HL-60 (cell line): ENCODE measurements around the gene HMG20A.

Experiments
- DNase-seq, 2 experiments: peaks; one replicate each; pipeline ENCODE4 v3.0.0-alpha.2; 2010 to 2020; ENCODE audit warnings: low read depth in 1 of 2, low spot score in 1 of 2
- H3K27ac ChIP-seq: fragments of 250-450 bp; sonication (Bioruptor Pico); replicated peaks from 2 replicates; pipeline ENCODE4 v1.5.1; 2020; ENCODE audit warnings: mild to moderate bottlenecking, moderate library complexity
- H3K27me3 ChIP-seq: fragments of 250-450 bp; sonication (Bioruptor Pico); 2 replicates; pipeline ENCODE4 v1.5.1; 2021; ENCODE audit warnings: mild to moderate bottlenecking, moderate library complexity; ENCODE audit not compliant: insufficient read depth, poor library complexity, severe bottlenecking
- H3K4me3 ChIP-seq: replicated peaks from 2 replicates; pipeline ENCODE4 v1.5.1; 2011; ENCODE audit warnings: mild to moderate bottlenecking, control low read depth, low read length; ENCODE audit not compliant: insufficient read depth
- CTCF ChIP-seq: IDR thresholded peaks from one replicate; pipeline ENCODE4 v1.5.1; 2011; ENCODE audit warnings: low read length, control low read depth, inconsistent platforms; ENCODE audit not compliant: insufficient read depth
- GABPA ChIP-seq: IDR thresholded peaks from 2 replicates; pipeline ENCODE4 v1.6.1; 2012; ENCODE audit warnings: low read depth
- POLR2AphosphoS5 ChIP-seq: IDR thresholded peaks from 2 replicates; pipeline ENCODE4 v1.6.1; 2012; ENCODE audit warnings: low read depth
- REST ChIP-seq: IDR thresholded peaks from 2 replicates; pipeline ENCODE4 v1.6.1; 2012; ENCODE audit warnings: low read depth; ENCODE audit not compliant: insufficient replicate concordance
- SPI1 ChIP-seq: IDR thresholded peaks from 2 replicates; pipeline ENCODE4 v1.6.1; 2012; ENCODE audit warnings: low read depth, mild to moderate bottlenecking, borderline replicate concordance

Gene HMG20A

DNA sequence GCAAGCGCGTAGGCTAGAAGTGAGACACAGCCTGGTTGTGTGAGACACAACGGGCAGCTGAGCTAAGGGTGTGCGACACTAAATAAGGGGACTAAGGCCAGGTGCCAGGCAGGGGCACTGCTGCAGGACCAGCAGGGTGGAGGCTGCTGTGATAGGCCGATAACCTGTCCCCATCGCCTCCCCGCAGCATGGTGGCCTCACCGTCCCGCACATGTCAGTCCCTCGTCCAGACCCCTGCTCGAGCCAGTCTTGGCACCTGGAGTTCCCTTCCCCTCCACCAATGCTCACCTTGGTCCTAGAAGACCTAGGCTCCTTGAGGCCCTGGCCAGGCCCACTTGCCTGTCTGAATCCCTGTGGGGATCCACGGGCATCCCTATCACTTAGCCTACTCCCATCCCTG is 96.1 kb downstream of the HMG20A start:
- no peak for DNase-seq
- TF ChIP-seq GABPA (no peak), SPI1 (no peak), CTCF (no peak), REST (no peak), POLR2AphosphoS5 (no peak)
- Histone ChIP-seq H3K4me3 (no peak overlapping the region), H3K27me3 (no peaks in the 10 kb centered on the region), H3K27ac (no peak overlapping the region)

DNA sequence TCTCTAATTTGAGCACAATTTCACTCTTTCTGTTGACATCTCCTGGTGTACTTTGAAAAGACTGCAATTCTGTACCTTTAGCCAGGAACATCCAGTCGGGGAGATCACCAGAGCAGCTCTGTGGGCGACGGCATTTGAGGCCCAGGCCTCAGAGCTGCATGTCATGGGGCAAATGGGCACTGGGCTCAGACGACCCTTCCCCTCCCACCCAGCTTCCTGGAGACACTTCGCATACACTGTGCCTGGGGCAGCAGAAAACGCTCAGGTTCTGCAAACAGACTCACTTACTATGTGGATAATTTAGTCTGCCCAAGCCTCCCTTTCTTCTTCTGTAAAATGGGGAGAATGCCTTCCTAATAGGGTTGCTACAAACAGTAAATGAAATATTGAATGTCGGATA is 96.9 kb downstream of the HMG20A start:
- TF ChIP-seq POLR2AphosphoS5 = no peak
- TF ChIP-seq GABPA = no peak
- no peak for TF ChIP-seq SPI1
- no peak for TF ChIP-seq REST
- no peak for TF ChIP-seq CTCF
- DNase-seq = no peak
- Histone ChIP-seq H3K4me3 (no peak overlapping the region), H3K27ac (no peak overlapping the region), H3K27me3 (no peaks in the 10 kb centered on the region)

DNA sequence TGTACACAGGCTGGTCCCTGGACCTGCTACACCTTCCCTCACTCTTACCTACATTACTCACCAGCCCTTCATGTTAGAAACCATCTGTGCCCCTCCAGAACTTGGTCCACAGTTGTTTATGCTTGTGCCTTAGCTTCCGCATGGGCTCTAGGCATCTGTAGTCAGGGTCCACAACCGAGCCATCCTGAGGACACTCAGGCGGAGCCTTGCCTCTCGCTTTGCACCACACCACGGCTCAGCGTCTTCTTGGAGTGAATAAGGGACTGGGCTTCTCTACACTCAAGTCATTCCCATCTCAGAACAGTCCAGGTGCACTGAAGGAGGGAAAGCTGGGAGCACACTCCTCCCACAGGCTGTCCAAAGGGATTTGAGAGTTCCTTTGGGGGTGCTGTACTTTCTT is 97.8 kb downstream of the HMG20A start:
- Histone ChIP-seq H3K27ac (no peak overlapping the region), H3K27me3 (no peaks in the 10 kb centered on the region), H3K4me3 (no peak overlapping the region)
- no peak for TF ChIP-seq POLR2AphosphoS5
- no peak for DNase-seq

DNA sequence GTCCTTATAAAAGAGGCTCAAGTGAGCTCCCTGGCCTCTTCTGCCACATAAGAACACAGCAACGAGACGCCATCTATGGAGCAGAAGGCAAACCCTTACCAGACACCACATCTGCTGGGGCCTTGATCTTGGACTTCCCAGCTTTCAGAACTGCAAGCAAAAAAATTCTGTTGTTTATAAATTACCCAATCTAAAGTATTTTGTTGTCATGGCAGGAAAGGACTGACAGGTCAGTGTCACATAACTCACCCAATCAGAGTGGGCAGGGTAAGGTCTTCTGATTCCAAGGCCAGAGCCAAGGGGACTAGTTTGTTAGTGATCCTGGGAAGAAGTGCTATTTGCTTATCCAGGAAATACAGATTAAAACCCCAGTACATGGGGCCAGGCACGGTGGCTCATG is 98.9 kb downstream of the HMG20A start:
- TF ChIP-seq GABPA (no peak), SPI1 (no peak), CTCF (no peak), REST (no peak), POLR2AphosphoS5 (no peak)
- H3K4me3 ChIP-seq = no peak overlapping the region
- no peaks in the 10 kb centered on the region for H3K27me3 ChIP-seq
- no peak for DNase-seq
- no peak overlapping the region for H3K27ac ChIP-seq
